Frontal cortex (tissue), 4 donors: ENCODE data around the gene IL10. TPM values are rescaled to one million over a fixed set of nuclear protein-coding genes. Genes with fewer than 3 reads are reported as not detected.

Experiments used
- DNase-seq, 2 donors: peaks; one replicate each; pipeline ENCODE4 v3.0.0; 2012; ENCODE audit warnings: low spot score in 2 of 2
- FAIRE-seq: peaks from 2 replicates; lab custom pipeline; 2012; peaks lifted over from hg19 to GRCh38; lab: Jason Lieb, UNC
- small RNA-seq: library from RNA; depleted of rRNA; stranded (forward); fragments of <200 nt; gene quantifications from one replicate; pipeline ENCODE3, GENCODE V24; 2014
- total RNA-seq: library from RNA; depleted of rRNA; stranded (reverse); fragments of >200 nt; gene quantifications from one replicate; pipeline ENCODE4 v1.2.3, GENCODE V29; 2014
- donor health status: control.
- donor health status: control.
- donor health status: control.

Gene IL10
- total RNA-seq, 1 donor from 2014 or later = 0.41 TPM

DNA sequence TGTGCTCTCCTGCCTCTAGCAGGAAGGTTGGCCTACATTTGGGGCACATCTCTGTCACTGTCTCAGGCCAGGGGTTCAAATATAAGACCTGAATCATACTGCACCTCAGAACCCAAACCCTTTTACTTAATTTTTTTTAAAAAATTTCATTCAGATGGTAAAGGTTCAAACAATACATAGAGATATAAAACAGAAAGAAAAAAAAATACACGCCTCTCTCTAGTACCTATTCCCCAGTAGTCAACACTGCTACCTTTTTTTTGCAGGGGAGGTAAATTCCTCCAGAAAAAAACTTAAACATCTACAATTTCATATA lies 54.7 kb downstream of the IL10 start:
- FAIRE-seq = no peak
- no peak for DNase-seq

Small RNA genes lying within 50 kb of the gene (small RNA-seq; reads per million reads assigned to genes)
- gene RF00019 = not detected

Other genes with a start within 250 kb of the IL10 start
- 13.9 TPM for gene EIF2D, start 160.0 kb downstream of the IL10 start, total RNA-seq
- 14.7 TPM for gene DYRK3, start 137.0 kb downstream of the IL10 start, total RNA-seq
- 7.3 TPM for gene MAPKAPK2, start 87.6 kb downstream of the IL10 start, total RNA-seq
- not detected for gene IL19, start 1.7 kb downstream of the IL10 start, total RNA-seq
- gene IL20, start 93.1 kb upstream of the IL10 start, total RNA-seq = not detected
- under 0.01 TPM for gene IL24, start 124.9 kb upstream of the IL10 start, total RNA-seq
- gene FCMR, start 149.4 kb upstream of the IL10 start, total RNA-seq = under 0.01 TPM
- gene PIGR, start 174.0 kb upstream of the IL10 start, total RNA-seq = not detected
- not detected for gene FCAMR, start 198.0 kb upstream of the IL10 start, total RNA-seq